HPDE6-E6E7 (cell line): Measurements from ENCODE around the gene GPR26.

Source experiments
- DNase-seq: peaks from one replicate; pipeline ENCODE4 v3.0.0; 2011; ENCODE audit warnings: missing footprints; ENCODE audit errors: extremely low spot score

The GPR26 gene

GRCh38 chr10:123645615-123646014, 20.5 kb upstream of the GPR26 start:
- DNase-seq = no peak

GRCh38 chr10:123648595-123648994, 17.6 kb upstream of the GPR26 start:
- no peak for DNase-seq

DNA sequence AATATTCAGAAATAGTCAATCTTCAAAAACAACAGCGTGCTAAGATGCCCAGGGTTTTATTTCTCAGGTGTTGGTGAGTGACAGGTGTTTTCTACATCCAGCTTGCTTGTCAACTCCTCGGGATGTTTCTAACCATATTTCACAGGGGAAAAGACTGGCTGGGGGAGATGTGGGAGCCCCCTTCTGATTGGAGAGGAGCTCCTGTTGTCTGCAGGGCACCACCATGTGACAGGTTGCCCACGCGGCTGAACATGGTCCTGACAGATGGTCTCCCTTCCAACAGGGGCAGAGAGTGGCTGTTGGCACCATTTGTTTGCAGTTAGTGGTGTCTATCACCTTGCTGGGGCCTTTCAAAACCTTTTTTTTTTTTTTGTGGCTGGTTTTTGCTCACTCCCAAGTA, 16.5 kb upstream of the GPR26 start:
- DNase-seq = no peak

DNA sequence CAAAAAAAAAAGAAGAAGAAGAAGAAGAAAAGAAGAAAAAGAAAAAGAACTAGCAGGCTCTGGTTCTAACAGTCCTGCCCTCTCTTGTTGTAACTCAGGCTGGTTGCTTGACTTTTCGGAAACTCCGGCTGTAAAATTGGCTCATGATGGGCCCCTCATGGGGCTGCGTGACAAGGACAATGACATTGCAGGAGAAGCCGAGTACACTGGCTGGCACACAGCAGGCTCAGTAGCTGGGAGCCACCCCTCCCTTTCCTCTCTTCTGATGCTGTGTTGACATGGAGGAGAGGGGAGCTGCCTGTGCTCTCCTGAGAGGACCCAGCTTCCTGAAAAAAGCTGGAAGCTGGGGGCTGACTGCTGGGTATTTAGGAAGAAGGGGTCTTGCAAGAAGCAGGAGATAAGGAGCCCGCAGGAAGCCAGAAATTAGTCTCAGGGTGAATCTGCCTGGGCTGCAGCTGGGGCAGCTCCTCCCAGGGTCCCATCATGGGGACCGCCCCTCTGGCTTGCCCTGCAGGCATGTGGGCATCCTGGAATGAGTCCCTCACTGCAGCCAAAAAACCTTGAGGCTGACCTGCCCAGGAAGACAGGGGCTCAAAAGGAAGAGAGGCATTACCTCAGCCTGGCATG, 14.6 kb upstream of the GPR26 start:
- DNase-seq = no peak

DNA sequence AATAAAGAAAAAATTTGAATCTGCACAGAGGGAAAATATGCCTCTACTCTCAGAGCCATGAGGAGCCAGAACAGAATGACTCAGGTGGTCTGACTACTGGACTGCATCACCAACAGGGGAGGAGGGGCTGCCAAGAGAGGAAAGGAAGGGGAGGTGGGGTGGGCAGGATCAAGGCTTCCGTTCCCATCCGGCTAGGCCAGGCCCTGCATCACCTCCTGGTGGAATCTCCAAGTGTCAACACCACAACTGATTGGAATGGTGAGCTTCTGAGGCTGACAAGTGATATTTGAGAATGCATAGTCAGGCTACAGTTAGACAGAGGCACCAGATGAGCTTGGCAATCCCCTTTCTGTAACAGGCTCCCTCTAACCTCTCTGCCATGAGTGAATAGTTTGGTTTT, 10.4 kb upstream of the GPR26 start:
- no peak for DNase-seq

DNA sequence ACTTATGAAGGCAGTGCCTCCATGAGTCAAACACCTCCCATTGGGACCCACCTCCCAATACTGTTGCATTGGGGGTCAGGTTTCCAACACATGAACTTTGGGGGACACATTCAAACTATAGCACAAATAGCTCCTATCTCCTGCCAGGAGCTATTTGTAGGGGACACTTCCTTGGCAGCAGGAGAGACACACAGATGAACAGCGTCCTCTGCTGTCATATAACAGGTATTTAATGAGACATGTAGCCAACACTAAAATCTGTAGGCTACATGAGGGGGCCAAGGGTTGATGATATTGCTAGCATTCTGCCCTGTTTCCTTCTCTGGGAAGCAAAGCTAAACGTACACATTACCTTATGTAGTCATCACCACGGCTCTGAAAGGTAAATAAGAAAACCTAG, 2.6 kb upstream of the GPR26 start:
- DNase-seq = no peak

DNA sequence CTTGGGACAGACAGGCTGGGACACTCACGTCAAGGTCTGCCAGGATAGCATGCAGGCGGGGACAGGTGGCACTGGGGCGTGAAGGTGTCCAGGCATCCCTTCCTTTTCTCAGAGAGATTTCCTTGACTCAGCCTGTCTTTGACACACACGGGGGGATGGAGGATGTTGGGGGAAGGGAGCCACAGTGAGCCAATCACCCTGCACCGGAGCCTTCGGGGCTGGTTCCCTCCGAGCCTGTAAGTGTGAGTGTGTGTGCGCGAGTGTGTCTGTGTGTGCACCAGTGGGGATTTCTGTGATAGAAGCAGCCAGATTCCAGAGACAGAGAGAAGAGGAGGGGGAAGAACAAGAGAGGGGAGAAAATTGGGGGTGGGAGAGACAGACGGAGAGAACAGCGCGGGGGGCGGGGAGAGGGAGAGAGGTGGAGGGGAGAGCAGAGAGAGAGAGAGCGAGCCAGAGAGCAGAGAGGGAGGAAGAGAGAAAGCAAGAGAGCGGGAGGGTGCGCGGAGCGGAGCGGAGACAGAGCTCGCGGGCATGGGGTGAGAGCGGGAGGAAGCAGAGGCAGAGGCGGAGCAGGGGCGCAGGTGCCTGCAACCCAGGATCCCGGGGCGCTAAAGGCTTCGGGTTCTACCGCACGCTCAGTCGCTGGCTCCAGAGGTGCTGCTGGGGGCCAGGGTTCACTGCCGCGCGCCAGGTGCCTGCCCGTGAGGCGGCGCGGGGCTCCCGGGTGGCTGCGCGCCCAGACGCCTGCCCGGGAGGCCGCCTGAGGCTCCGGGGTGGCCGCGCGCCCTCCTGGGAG, 466 bp upstream of the GPR26 start:
- DNase-seq = no peak

GRCh38 chr10:123669886-123670285, 3.7 kb downstream of the GPR26 start:
- no peak for DNase-seq

DNA sequence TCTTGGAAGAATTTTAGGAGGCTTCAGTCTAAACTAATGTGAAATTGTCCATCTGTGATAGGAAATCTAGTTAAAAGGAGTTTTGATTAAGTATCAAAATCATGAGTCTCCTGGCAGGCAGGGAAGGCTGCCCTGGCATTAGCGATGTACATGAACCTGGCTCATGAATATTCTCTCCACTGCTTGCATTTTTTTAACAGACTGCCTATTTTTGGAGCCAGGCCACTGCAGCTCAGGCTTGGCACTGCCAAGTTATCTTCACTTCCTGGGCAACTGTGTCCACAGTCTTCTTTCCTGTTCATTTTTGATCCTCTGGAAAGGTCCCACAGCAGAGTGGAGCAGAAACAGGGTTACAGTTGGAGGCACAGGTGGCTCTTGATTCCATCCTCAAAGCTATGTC, 7.0 kb downstream of the GPR26 start:
- DNase-seq = no peak

DNA sequence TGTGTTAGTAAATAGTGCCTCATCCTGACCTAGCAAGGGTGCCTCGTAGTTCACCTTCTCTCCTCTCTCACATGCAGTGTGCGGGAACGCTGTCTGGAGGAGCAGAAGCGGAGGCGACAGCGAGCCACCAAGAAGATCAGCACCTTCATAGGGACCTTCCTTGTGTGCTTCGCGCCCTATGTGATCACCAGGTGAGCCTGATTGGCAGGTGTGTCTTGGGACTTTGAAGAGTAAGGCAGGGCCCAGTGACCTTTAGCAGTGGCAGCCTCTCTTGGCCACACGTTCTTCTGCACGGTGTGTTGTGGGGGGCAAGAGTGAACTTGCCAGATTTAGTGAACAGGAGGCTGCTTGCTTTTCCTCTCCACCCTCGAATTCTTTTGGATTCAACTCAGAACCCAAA, 8.6 kb downstream of the GPR26 start:
- no peak for DNase-seq

DNA sequence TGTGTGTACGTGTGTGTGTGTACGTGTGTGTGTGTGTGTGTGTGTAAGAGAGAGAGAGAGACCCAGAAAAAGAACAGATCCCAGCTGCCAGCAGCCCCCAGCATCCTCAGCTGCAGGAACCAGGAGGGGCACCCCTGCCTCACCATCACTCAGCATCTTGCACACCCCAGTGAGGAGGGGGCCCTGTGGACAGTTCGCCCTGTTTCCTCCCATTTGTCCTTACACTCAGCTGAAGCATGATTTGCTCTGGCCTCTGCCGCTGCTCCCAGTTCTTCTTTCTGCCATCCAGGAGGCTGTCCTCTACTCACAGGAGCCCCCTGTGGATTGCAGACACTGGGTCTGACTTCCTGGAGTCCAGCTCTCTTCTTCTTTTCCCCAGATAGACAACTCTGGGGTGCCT, 9.7 kb downstream of the GPR26 start:
- no peak for DNase-seq

DNA sequence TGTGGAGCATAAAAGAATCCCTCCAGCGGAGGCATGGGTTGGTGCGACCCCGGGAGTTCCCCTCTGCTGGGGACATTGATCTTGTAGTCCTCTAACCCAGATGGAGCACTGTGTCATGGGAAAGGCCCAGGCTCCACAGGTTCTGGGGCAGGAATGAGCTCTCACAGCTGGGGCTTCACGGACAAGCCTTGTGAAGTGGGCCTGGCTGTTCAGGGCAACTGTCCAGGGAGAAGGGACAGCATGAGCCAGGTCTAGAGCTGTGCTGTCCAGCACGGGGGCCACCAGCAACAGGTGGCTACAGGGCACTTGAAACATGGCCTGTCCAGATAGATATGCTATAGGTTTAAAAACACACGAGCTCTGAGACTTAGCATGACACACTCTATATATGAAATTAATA, 11.4 kb downstream of the GPR26 start:
- DNase-seq = no peak

- no peak for DNase-seq
Observed at GRCh38 chr10:123678376-123678775, 12.2 kb downstream of the GPR26 start.

DNA sequence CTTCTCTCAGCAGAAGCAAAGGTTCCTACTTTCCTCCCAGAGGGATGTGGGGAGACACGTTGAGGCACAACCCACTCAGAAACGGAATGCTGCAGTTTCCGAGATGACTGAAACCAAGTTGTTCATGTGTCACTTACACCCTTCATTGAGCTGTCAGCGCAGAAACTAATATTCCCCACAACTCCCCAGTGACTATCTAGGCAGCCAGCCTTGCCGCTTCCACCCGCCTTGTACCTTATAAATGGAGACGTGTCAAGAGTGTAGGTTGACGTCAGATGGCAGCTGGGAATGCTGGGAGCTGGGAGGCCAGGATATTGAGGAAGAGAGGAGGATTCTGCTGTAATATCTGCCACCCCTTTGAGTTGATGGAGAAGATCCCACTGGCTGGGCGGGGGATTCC, 15.1 kb downstream of the GPR26 start:
- no peak for DNase-seq

DNA sequence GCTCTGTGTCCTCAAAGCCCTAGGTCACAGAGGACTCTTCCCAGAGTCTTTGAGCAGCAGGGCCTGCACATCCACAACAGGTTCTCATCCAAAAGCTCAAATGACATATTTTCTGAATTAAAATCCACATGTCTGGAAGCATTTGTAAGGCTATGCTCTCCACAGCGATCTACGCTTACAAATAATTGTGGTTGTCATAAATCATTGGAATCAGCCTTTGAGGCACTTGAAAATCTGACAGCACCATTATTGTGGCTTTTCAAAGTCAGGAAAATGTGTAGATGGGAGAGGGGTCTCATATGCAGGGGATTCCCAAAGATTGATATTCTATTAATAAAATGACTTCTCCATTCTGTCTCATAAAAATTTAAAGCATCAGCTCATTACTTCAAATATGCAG, 16.3 kb downstream of the GPR26 start:
- DNase-seq = no peak

DNA sequence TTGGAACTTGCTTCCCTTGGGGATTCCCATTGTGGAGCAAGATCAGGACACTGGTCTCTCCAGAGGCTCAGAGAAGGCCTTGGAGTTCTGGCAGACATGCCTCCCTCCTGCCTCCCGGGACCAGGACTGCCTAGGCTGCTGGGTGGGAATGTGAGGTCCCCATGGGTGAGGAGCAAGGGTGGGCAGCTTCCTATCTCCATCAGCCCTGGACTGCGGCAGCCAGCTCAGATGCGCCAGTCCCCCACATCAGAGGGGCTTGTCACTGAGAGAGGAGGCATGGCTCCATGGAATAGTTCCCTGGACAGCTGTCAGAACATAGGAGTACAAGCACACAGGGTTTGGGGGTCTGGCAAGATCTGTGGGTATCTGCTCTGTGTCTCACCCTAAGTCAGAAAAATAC, 17.3 kb downstream of the GPR26 start:
- no peak for DNase-seq

DNA sequence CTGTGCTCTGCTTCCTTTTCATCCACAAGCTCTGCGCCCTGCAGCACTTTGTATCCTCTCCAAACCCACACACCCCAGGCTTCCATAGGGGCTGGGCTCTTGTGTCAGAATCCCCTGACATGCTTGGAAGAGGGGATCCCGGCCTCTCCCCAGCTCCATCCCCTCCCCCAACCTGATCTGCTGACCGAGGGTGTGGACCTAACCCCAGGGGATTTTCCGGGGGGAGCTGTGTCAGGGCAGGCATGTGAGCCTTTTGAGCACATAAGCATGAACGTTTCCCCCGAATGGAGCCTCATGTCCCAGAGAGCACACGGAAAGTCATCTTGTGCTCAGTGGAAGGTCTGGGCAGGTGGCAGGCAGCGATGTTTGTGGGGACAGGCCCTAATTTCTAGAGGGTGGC, 17.7 kb downstream of the GPR26 start:
- DNase-seq = no peak

- DNase-seq = no peak
Observed at GRCh38 chr10:123685260-123685659, 19.1 kb downstream of the GPR26 start.

GRCh38 chr10:123687758-123688157, 21.6 kb downstream of the GPR26 start:
- DNase-seq = no peak

GRCh38 chr10:123689880-123690279, 23.7 kb downstream of the GPR26 start:
- DNase-seq = no peak

DNA sequence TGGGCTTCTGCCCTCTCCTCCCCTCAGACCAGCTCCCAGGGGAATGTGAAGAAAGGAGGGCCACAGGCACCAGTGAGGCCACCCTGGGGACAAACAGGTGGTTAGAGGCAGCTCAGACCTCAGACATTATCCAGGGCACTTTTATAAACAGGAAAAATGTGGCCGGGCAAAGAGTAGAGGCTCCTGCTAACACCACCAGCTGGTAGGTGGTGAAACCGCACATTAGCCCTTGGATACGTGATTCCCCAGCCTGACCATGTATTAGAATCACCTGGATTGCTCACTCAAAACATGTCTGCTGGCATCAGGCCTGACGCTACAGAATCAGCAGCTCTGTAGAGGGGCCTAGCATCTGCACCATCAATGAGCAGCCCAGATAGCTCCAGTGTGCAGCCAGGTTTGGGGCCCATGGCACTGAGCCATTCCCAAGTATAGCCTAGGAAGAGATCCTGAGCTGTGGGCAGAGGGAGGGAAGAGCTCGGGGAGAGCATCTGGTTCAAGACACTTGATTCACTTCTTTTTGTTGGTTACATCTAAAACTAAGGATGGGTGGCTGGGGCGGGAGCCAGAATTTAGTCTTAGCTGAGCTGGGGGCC, 37.1 kb downstream of the GPR26 start:
- no peak for DNase-seq

DNA sequence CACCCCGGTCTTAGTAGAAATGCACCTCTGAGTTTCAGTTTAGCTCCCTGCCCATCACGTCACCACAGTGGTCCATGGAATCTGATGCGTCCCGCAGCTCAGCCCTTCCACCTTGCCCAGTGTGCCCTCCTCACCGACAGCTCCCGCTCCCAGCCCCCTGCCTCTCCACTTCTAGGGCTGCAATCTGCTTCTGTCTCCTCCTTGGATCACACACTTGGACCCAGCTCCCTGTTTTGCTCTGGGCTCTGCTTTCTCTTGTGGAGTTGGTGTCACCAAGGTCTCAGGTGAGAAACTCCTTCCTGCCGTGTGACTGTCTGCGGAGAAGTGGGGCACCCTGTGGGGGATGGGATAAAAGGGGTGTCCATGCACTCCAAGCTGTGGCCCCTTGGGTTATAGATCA, 37.9 kb downstream of the GPR26 start:
- DNase-seq = no peak

DNA sequence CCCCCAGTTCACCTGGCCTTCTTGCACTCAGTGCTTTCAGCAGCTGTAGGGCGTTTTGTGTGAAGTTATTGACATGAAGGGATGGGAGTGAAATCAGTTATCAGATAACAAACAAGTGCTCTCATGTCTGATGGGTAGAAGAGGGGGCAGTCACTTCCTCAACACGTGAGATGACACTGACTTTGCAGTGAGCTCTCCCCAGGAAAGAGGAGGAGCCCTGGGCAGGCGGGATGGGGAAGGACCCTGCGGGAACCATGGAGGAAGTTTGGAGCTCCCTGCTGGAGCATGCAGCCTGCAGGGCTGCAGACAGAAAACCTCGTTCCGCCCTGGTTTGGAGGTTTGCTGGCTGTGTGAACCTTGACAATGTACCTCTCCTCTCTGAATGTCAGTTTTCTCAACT, 38.7 kb downstream of the GPR26 start:
- DNase-seq = no peak
